Astrocyte of the cerebellum (primary cell): ENCODE data around the gene AIG1.
"Not testable (repeated sequence)": the region's sequence is repeated elsewhere in the genome, so short reads cannot be mapped to it uniquely, and the experiment has no call there.

Source experiments
- DNase-seq: peaks from one replicate; pipeline ENCODE4 v3.0.0-alpha.2; 2011; ENCODE audit warnings: low read depth
- H3K4me3 ChIP-seq: 2 replicates; pipeline ENCODE4 v1.5.1; 2011; ENCODE audit warnings: mild to moderate bottlenecking, low read depth, low read length, moderate library complexity
- CTCF ChIP-seq: IDR thresholded peaks from 2 replicates; pipeline ENCODE4 v1.5.1; 2012; ENCODE audit warnings: low read length, low read depth, moderate library complexity, mild to moderate bottlenecking; ENCODE audit errors: missing control alignments
- in situ Hi-C: cut with HindIII; loops from 2 replicates; pipeline ENCODE4 v1.10.0; 2017; ENCODE audit warnings: low sequenced_read_pairs

Gene AIG1

GRCh38 chr6:143160439-143161220 is 99.9 kb downstream of the AIG1 start:
- TF ChIP-seq CTCF = no peak
- in situ Hi-C loops = no loop called here
- no peak for DNase-seq
- no peak overlapping the region for H3K4me3 ChIP-seq

GRCh38 chr6:143163621-143164020 is 102.9 kb downstream of the AIG1 start:
- no peak for DNase-seq
- no peak for TF ChIP-seq CTCF
- no peak overlapping the region for H3K4me3 ChIP-seq
- in situ Hi-C loops = no loop called here

- TF ChIP-seq CTCF = no peak
- in situ Hi-C loops = no loop called here
- no peak for DNase-seq
- H3K4me3 ChIP-seq = no peak overlapping the region
Observed at GRCh38 chr6:143164565-143165105, 103.9 kb downstream of the AIG1 start.

- no peak overlapping the region for H3K4me3 ChIP-seq
- no peak for TF ChIP-seq CTCF
- no peak for DNase-seq
Observed at GRCh38 chr6:143165315-143165855, 104.7 kb downstream of the AIG1 start.

GRCh38 chr6:143166247-143166695 is 105.6 kb downstream of the AIG1 start:
- no peak overlapping the region for H3K4me3 ChIP-seq
- in situ Hi-C loops = no loop called here
- DNase-seq = no peak
- no peak for TF ChIP-seq CTCF

More at GRCh38 chr6:143165315-143165855, 104.7 kb downstream of the AIG1 start:
- in situ Hi-C loops = no loop called here

GRCh38 chr6:143167224-143167623 is 106.5 kb downstream of the AIG1 start:
- no peak overlapping the region for H3K4me3 ChIP-seq
- in situ Hi-C loops = no loop called here
- TF ChIP-seq CTCF = no peak
- no peak for DNase-seq

- H3K4me3 ChIP-seq, in situ Hi-C loops, DNase-seq: not testable (repeated sequence)
Observed at GRCh38 chr6:143168396-143168816, 107.7 kb downstream of the AIG1 start.
